NCI-H446 (cell line): ENCODE data around the gene FERMT1.
A peak's percentile ranks its signal among the peaks of the same experiment; 100 is the strongest.
"Not testable (repeated sequence)": the region's sequence is repeated elsewhere in the genome, so short reads cannot be mapped to it uniquely, and the experiment has no call there.

Source experiments
- DNase-seq, 2 experiments: peaks; one replicate each; lab custom pipeline; 2025; lab: John Stamatoyannopoulos, UW

FERMT1 gene

DNA sequence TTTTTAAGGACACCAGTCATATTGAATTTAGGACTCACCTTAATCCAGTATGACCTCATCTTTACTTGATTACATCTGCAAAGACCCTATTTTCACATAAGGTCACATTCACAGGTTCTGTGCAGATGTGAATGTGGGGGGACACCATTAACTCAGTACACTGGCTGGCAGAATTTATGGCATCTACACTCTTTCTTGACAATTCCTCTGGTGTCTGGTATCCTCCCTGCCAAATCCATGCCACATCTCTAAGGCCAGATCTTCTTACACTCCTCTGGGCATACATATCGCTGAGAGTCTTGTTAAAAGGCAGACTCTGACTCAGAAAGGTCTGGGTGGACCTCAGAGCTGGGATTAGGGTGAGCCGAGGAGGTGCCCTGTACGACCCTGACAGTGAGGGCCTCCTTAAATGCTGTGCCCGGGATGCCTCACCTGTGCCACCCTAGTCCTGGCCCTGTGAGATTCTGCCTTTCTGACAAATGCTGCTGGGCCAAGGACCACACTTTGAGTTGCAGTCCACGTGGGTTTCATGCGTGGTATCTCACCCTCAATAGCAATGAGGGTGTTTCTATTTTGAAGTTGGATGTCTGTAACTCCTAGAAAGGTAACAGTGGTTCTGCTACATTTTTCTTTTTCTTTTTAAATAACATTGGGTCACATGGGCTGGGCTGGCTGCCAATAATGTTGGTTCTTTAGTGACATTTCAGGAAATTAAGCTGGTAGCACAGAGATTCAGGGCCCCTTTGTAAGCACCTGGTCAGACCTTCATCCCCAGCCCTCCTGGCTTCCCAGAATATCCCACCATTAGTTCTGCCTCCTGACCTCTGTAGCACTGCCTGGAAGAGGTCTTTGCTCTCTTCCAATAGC, 51.8 kb downstream of the FERMT1 start:
- no peak for DNase-seq

DNA sequence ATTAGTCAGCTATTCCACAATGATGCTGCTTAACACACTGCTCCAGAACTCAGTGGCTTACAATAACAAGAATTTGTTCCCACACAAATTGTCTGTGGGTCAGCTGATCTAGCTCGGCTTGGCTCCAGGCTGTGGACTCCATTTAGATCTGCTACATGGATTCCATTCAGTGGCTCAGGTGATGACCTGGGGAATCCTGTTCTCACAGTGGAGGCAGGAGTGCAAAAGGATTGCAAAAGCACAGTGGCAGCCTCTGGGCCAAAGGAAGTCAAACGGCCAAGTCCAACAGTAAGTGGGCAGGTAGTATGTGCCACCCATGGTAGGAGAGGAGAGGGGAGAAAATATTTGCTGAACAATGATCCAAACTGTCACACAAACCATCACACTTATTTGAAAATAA, 53.2 kb downstream of the FERMT1 start:
- DNase-seq, result no peak

DNA sequence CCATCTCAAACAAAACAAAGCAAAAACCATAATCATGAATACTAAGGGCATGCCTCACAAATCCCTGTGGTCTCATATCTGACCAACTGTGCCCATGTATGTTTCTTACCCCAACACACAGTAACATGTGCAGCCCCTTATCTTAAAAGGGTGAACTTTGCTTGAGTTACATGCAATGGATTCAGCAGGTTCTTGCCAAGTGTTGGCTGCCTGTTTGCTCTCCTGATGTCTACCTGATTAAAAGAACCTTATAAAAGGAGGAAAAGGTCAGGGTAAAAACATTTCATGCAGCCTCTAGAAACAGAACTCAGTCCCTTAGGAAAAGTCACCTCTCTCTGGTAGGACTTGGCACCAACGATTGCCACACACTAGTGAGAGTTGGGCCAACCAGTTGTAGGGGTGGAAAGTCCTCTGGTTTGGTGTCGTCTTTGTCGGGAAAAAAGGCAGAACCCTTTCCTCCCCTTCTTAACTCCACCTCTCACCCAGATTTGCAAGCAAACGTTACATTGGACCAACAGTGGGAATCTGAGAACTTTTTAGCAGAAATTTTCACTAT, 55.0 kb downstream of the FERMT1 start:
- DNase-seq, result no peak

DNA sequence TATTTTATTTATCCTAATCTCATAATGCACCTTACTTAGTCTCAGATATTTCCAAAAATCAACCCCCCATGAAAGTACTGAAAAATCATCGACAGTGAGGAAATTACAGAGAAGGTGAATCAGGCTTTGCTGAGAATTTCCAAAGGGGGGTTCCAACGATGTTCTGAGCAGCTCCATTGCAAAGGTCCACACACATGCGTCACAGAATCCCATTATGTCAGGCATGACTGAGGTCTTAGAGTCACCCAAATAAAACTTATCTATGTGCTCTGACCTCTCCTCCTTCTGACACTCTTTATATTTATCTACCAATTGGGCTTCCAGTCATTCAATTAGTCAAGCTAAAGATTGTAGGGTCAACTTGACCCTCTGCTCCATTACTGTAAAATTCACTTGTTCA, 56.2 kb downstream of the FERMT1 start:
- DNase-seq, result no peak

DNA sequence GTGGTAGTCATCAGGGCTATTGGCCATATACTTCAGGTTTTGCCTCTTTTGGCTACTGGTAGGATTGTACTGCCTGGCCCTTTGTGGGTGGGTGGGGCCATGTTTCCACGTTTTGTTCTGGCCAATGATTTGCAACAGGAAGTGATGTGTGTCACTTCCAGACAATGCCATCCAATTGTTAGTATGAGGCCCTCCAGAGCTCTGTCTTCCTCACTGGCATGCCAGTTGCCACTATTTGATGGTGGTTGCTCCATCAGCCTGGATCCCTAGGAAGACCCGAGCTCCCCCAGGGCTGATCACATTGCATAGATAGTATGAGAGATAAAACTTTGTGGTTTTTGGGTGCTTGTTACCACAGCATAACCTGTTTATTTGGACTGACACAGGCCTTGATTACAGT, 61.3 kb downstream of the FERMT1 start:
- DNase-seq, result no peak

DNA sequence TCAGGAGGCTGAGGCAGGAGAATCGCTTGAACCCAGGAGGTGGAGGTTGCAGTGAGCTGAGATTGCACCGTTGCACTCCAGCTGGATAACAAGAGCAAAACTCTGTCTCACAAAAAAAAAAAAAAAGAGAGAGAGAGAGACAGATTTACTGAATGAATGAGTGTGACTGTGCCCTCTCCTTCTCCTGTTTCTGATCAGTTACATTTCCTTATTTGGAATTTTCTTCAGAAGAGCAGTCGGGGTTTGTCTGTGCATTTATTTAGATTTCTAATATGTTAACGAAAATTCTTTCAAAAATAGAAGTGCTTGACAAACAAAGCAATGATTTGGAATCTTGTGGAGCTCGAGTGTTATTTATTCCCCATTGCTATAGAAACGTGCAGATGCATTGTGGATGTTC, 62.6 kb downstream of the FERMT1 start:
- DNase-seq, result no peak

DNA sequence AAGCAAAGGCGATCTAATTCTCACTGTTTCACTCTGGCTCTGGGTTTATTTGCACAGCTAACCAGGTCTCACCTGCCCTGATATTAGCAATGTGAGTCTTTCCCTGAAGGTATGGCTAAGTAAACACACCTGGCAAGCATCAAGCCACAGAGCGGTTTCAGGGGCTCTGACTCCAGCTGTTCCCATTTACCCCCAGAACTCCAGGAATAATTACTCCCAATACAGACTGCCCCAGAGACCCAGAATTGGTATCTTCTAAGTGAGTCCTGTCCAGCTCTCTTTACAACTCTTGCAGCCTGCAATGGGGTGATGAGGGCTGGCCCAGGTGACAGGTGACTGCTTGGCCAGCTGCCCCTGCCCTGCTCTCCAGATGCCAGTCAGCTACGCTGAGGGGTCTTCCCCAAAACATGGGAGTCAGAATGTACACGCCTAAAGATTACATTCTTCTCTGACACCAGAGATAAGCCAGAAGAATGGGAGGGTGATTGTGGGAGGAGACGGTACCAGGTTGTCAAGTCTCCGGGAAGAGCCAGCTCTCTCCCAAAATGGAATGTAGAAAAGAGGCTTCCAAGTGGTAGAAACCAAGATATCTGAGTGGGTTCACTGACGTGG, 64.0 kb downstream of the FERMT1 start:
- DNase-seq, result no peak

DNA sequence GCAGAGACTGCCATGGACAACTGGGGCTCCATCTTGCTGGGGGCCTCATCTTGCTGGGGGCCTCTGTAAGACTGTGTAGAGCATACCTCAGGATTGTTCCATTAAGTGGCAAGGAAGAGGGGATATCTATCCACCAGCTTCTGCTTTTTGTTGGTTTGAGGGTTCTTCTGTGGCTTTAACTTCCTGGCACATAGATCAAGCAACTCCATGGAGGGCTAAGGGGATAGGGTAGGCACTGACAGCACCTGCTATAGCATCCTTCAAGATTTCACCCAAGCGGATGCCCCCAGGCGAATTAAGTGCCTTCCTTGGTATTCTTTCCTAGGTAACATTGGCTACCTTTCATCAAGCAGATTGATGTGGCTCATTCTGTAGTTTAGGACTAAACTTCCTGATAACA, 65.1 kb downstream of the FERMT1 start:
- no peak for DNase-seq

DNA sequence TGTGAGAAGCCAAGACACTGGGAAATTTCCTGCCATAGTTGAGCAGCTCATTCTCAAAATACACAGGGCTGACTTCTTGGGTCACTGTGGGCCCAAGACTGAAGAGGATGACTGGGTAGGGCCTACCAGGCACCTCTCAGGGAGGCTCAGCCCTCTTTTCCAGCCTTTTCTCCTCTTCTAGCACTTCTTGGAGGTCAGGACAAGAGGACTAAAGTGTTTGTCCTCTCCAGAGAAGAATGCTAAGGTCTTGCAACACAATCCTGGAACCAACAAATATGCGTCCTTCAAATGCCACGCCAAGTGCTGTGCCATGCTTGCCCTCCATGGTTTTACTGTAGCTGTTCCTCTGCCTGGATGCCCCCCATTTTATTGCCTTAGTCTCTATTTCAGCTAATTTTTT, 65.7 kb downstream of the FERMT1 start:
- DNase-seq, result no peak

DNA sequence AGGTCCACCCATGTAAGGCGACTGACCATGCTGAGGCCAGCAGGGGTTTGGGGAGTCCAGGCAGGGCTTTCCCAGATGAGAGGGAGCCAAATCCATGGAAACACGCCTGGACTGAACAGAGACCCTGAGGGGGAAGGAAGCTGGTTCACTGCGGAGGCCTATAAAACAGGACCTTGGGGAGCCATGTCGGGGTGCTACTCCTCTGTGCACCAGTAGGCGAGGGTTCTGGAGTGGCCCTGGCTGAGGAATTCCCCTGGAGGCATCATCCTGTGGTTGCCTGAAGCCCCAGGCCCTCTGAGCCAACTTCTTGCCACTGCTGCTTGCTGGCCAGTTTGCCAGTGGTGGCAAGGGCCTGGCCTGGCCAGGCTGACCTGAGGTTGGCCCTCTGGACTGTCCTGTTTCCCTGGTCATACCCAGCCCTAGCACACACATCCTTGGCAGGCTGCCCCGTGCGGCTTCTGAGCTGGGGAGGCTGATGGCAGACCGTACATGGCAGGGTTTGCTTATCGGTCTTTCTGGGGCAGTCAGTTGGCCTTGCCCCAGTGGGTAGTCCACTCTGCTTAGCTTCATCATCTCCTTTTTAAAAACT, 66.8 kb downstream of the FERMT1 start:
- DNase-seq, result no peak

DNA sequence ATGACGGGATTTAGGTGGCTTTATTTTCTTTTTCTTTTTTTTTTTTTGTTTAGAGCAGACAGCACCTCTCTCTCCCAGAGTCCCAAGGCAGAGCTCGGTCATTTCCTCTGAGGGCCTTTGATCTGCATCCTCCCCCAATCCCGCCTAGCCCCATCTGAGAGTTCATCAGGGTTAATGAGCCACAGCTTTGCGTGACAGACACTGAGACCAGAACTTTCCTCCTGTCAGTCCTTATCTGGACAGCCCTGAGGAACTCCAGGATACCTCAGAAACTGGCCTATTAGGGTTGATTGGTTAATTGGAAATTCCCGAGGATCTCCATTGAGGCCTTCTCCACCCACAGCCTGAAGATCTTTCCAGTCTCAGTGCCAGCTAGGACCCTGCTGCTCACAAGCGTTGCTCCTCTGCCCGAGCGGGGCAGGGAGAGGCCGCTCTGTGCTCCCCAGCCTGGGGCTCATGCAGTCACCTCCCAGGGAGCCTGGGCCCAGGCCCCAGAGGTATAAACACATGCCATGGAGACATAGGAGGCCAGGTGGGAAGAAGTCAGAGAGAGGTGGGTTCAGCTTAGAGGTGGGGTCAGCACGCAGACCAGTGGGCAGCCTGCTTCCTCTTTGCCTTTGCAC, 67.6 kb downstream of the FERMT1 start:
- DNase-seq, result no peak

DNA sequence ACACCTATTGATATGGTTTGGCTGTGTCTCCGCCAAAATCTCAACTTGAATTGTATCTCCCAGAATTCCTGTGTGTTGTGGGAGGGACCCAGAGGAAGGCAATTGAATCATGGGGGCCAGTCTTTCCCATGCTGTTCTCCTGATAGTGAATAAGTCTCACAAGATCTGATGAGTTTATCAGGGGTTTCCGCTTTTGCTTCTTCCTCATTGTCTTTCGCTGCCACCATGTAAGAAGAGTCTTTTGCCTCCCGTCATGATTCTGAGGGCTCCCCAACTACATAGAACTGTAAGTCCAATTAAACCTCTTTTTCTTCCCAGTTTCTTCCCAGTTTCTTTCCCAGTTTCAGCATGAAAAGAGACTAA, 68.2 kb downstream of the FERMT1 start:
- not testable (repeated sequence) for DNase-seq

DNA sequence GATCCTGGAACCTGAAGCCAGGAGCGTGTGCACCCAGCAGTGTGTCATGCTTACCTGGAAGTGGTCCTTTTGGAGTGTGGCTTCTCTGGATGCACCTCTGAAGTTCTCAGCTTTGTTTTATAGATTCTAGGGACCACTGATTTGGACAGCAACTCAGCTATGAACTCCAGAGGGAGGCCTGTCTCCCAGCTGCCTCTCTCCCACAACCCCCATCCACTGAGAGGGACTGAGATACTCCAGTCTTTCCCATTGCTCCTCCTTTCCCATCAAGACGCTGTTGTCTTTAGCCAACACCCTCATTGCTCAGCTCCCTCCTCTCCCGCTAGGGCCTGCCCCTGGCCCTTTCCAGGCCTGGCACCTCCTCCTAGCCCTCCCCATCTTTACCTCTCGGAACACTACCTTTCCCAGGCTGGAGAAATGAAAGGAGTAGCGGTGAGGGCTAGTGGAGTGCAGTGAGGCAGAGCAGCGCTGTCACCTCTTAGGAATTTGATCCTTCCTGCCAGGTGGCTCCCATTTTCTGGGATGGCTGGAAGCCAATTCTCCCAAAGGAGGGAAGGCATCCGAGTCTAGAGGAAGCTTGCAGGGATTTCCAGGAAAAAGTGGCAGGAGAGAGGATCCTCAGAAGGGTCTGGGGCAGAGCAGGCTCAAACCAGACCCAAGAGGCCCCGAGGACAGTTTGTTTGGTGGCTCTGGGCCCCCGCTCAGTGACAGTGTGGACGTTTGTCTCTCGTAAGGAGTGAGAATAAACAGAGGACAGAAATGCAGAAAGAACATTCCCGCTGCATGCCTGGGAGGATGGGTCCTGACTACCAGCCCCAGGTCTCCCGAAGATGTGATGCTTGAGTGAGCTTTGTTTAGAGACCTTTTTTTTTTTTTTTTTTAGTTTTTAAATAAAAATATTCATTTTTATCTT, 68.8 kb downstream of the FERMT1 start, which contains the start of gene LRRN4:
TSS of gene LRRN4 (minus strand) at position 285 of the 913 bp plus-strand sequence. CDS start 1,261 bp downstream, outside the sequence.
- peak in 1 of 2 experiments; percentile 46 for DNase-seq

DNA sequence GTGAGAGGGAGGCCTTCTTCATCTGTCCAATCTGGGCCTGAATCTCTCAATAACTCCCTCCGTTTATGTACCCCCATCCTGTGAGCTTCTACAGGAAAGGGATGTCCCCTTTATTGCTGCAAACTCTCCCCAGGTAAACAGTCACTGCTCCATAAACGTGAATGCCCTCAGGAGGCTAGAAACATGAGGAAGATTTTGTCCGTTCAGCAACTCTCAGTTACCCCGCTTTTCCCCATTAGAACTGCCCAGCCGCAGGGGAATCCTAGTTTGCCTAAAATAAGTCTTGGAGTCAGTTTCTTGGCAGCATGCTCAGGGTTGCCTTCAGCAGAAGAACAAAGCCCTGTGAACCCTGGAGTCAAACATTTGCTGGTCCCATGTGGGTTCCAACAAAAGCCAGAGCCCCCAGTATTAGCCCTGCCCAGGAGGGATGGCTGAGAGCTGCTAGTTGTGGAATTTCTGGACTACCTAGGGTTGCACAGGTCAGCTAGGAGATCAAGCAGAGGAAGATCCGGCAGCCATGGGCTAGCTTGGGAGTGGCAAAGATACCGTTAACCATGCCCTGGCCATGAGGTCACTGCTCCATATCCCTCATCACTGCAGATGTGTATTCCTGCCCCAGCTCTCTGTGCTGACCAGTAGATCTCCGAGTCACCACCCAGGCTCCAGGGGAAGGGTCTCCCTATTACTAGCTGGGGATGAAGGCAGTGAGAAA, 69.6 kb downstream of the FERMT1 start:
- no peak for DNase-seq

DNA sequence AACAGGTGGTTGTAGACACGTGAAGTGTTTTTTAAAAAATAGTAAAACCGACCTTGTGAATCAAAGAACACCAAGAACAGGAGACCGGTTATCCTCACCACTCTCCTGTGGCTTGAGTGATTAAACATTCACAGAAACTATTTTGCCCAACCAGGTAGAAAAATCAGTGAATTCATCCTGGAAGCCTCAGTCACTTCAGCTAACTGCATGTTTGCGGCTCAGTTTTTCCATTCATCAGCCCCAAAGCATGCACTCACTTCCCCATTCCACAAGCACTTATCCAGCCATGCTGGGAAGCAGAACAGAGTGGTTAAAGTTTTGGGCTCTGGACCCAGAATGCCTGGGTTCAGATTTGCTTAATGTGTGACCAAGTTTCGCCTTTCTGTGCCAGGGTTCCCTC, 71.3 kb downstream of the FERMT1 start:
- DNase-seq, result no peak

DNA sequence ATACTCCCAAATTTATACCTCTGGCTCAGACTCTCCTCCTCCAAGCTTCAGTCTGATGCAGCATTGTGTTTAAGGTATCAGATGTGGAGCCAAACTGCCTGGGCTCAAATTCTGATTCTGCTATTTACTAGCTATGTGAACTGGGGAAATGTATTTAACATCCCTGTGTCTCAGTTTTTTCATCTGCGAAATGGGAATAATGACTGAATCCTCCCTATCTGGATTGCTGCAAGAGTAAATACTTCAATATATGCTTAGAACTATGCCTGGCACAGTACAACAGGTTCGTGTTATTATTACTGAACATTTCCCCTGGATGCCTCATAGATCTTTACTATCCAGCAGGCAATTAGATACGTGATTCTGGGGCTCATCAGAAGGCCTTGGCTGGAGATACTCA, 74.4 kb downstream of the FERMT1 start:
- DNase-seq, result no peak

DNA sequence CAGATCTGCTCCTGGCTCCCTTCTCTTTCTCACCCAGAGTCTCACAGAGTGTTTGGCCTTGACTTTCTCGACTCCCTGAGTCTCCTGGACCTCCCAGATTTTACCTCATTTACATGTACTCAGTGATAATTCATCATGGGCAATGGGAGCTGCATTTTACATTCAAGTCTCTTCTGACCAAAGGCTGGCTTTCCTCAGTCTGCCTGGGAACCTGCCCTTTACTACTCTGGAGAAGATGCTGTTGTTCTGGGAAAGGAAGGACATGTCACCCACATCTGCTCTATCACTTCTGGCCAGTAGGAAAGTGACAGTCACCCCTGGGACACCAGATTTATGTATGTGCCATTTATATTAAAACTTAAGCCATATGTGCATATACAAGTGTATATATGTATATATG, 76.4 kb downstream of the FERMT1 start:
- no peak for DNase-seq

DNA sequence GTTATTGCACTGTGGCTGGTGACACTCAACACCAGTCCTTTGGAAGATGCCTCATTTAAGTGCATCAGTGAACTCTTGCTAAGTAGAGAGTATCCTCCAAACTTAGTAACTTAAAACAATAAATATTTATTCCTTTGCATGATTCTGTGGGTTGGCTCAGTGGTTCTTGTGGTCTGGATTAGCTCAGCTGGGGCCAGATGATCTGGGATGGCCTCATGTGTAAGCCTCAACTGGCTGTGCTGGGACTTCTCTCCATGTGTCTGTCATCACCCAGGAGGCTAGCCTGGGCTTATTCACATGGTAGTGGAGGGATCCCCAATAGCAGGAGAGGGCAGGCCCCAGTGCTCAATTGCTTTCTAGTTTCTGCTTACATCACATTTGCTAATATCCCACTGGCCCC, 77.3 kb downstream of the FERMT1 start:
- no peak for DNase-seq

DNA sequence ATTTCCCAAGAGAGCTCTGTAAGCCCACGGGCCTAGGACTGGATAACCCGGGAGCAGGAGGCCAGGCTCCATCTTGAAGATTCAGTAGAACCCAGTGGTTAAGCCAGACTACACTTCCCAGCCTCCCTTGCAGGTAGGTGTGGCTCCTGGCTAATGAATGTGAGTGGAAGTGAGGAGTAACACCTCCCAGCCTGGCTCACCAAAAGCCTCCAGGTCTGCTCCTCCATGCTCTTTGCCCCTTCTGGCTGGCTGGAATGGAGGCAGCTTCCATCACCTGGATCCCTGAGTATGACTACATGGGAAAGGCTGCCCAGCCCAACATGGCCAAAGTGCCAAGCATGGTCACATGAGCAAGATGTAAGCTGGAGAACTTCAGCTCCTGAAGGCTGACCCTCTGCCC, 78.7 kb downstream of the FERMT1 start:
- no peak for DNase-seq

DNA sequence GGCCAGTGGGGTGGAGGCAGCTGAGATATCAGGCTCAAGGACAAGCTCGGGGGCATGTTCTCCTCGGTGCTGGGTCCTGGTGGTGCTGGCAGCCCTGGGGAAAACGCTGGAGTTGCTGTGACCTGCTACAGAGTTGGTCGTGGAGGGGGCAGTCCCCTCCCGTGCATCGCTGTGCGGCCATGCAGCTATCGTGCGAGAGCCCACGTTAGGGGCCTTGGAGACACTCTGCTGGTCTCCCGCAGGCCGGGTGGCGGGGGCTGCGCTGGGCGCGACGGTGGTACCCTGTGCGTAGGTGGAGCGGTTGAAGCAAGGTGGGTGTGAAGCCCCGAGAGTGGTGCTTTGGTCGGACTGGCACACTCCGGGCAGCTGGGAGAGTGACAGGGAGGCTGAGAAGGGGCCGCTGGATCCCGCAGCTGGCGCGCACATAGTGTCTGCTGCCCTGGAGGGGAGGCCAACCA, 81.0 kb downstream of the FERMT1 start:
- DNase-seq, result no peak
